MV-4-11 (cell line): ENCODE data around the gene PDZK1IP1.
"Not testable (repeated sequence)": the region's sequence is repeated elsewhere in the genome, so short reads cannot be mapped to it uniquely, and the experiment has no call there.

Experiments used
- DNase-seq: peaks from one replicate; lab custom pipeline; 2025; lab: John Stamatoyannopoulos, UW

Gene PDZK1IP1

GRCh38 chr1:47223921-47224675 is 34.3 kb upstream of the PDZK1IP1 start:
- DNase-seq, result no peak

DNA sequence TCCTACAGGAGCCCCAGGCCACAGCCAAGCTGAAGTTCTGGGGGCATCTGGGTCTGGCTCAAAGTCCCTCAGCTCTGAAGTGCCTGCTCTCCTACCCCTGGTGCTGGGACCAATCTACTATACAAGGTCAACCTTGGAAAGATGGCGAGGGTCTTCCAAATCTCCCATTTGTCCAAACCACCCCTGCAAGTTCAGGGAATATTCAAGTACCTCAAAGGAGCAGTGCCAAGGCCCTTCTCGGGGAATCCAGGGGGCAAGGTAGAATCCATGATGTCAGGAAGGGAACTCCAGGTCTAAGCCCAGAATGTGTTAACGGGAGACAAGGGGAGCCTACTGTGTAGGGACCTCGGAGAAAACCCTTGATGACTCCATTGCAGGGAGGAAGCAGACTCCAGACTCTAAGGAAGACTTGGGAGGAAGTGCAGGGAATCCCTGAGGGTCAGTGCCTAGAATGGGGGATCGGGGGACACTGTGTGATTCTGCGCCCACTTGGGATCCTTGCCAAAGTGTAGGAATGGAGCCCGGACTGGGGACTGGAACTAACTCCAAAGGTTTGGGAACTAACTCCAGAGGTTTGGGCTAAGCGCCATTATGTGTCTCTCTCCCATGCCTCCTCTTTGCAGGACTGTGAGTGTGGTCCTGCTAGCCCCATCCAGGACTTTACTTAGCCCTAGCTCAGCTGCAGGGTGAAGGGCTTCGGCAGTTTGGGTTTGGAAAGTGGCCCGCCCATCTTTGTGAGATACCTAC is 33.5 kb upstream of the PDZK1IP1 start:
- no peak for DNase-seq

DNA sequence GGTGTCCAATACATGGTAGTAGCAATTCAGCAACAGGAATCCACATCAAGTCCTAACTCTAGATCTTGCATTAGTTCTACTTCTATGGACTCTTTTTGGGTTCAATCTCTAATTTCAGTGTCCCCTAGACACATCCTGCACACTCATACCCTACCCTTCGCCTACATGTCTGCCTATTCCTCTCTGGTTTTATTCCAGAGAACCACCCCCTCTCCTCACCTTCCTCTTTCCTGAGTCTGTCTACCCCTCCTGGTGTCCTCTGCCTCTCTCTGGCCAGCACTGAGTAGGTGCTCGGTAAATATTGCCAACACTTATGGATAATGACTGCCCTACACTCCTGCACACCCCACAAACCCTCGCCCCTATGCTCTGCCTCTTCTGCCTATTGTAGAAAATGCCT is 32.6 kb upstream of the PDZK1IP1 start:
- DNase-seq, result no peak

DNA sequence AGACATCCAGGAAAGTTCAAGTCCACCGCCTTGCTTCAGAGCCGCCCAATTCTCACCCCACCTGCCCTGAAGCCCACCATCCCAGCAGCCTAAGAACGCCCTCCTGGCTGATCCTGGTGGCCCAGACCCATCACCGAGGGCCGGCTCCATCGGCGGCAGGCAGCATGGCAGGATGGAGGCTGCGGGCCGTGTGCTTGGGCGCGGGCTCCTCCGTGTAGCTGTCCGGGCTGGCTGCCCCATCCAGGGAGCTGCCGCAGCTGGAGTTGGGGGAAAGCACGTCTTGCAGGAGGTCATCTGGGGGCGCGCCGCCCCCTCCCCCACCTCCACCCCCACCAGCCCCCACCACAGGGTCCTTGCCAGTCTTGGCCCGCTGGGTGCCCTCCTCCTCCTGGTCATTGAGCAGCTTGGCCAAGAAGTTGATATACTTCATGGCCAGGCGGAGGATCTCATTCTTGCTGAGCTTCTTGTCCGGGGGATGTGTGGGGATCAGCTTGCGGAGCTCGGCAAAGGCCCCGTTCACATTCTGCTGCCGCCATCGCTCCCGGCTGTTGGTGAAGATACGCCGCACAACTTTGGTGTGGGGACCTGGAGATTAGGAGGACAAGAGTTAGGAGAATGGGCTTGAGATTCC is 29.9 kb upstream of the PDZK1IP1 start:
- DNase-seq, result no peak

GRCh38 chr1:47219001-47219400 is 29.2 kb upstream of the PDZK1IP1 start:
- no peak for DNase-seq

- no peak for DNase-seq
Observed at GRCh38 chr1:47216278-47217059, 26.6 kb upstream of the PDZK1IP1 start.

DNA sequence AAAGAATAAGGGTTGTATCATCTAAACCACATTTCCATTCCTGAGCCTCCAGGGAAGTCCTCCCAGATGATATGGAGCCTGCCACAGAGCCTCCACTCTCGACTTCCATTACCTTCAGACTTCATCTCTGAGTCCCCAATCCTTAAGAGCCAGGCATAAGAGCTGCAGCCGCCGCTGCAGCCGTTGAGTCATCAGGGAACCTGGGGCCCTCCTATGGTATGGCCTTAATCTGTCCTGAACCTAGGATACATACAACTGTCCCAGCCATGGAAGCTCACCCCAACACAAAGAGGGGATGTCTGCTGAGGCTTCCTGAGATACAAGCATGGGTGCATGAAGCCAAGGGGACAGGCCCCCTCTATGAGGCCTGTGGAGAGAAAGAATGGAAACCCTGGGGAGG is 25.9 kb upstream of the PDZK1IP1 start:
- no peak for DNase-seq

- DNase-seq, result peak; percentile 19
Observed at GRCh38 chr1:47214549-47214948, 24.7 kb upstream of the PDZK1IP1 start.

DNA sequence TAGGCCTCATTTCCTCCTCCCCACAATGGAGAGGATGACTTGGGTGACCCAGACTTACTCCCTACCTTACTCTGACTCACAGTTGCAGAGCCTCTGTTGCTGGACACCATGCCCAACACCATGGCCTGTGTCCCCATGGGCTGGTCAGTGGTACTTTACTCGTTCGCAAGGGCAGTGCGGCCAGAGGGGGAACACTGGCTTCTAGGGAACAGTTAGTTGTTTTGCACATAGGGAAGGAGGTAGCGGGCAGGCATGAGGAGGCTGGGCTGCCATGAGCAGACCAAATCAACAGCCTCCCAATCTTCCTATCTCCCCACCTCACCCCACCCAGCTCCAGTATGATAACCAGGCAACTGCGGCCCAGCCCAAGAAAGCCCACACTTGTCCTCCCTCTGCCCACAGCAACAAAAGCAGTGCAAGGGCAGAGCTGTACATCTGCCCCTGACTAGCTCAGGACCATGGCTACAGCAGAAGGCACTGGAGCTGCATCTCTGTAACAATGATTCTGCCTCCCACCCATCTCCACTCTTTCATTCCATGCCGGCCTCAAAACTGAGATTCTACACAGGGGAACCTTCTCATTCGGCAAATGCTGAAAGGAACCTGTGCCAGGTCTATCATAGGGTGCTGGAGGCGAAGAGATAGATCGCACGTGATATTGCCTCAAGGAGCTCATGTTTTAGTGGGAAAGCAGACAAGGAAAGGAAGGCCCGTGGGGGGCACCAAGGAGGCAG is 23.6 kb upstream of the PDZK1IP1 start:
- no peak for DNase-seq

DNA sequence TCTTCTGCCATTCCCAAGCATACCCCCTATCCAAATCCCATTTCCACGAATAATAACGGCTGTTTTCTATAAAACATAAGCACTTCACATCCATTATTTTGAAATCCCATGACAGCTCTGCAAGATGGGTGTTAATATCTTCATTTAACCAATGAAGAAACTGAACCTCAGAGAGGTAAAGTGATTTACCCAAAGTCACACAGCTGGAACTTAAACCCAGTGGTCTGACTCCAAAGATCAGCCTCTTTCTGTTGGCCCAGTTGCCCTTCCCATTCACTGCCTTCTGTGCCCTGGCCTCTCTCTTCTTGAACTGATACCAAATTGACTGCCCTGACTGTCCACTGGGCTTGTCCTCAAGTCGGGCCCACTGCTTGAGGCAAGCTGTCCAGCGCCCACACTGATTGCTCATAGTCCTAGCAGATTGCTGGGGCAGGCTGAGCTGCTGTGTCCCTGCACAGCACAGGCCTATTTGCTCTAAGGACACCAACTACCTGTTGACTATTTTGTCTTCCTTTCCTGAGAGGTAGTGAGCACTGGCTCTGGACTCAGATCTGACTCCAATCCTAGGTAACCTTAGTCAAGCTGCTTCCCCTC is 22.9 kb upstream of the PDZK1IP1 start:
- DNase-seq, result no peak

GRCh38 chr1:47211796-47212269 is 22.0 kb upstream of the PDZK1IP1 start:
- peak; percentile 81 for DNase-seq

DNA sequence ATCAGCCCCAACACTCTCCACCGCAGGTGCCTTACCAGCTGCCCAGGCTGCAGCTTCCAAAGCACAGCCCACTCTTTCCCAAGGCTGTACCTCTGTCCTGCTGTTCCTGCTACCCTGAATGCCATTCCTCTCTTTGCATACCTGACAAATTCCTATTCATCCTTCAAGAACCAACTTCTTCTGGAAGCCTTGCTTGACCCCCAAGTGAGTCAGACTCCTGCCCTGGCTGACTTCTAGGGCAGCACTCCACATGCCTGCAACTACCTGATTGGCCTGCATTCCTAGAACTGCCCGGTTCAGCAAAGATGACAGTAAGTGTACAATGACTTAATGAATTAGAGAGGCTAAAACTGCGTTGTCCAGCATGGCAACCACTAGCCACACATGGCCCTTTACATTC is 20.8 kb upstream of the PDZK1IP1 start:
- no peak for DNase-seq

GRCh38 chr1:47209725-47210325 is 20.0 kb upstream of the PDZK1IP1 start:
- no peak for DNase-seq

DNA sequence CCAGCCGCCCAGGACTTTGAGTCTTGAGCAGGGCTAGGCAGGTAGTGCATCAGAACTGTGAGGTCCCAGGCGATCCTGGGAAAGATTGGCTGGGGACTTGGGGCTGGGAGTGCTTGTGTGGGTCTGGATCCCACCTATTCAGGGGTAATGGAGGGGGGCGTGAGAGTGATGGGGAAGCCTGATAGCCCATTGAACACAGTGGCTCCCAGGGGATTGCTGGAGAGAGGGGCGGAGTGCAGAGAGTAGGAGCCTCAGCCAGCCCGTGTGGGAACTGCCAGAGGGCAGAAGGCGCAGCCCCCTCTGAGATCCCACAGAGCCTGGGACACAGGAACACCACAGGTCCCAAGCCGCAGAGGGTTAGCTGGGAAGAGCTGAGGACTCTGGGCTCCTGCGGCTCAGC is 19.3 kb upstream of the PDZK1IP1 start:
- no peak for DNase-seq

- no peak for DNase-seq
Observed at GRCh38 chr1:47208374-47208850, 18.6 kb upstream of the PDZK1IP1 start.

- no peak for DNase-seq
Observed at GRCh38 chr1:47207803-47208373, 18.1 kb upstream of the PDZK1IP1 start.

DNA sequence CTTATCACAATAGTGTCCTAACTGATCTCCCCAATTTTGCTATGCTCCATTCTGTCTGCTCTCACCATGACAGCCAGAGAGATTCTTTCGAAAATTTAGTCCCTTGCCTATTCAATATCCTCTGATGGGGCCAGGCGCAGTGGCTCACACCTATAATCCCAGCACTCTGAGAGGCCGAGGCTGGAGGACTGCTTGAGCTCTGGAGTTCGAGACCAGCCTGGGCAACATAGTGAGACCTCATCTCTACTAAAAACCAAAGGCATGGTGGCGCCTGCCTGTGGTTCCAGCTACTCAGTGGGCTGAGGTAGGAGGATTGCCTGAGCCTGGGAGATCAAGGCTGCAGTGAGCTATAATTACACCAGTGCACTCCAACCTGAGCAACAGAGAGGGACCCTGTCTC is 16.1 kb upstream of the PDZK1IP1 start:
- DNase-seq, result no peak

GRCh38 chr1:47203504-47203903 is 13.7 kb upstream of the PDZK1IP1 start:
- DNase-seq, result not testable (repeated sequence)

DNA sequence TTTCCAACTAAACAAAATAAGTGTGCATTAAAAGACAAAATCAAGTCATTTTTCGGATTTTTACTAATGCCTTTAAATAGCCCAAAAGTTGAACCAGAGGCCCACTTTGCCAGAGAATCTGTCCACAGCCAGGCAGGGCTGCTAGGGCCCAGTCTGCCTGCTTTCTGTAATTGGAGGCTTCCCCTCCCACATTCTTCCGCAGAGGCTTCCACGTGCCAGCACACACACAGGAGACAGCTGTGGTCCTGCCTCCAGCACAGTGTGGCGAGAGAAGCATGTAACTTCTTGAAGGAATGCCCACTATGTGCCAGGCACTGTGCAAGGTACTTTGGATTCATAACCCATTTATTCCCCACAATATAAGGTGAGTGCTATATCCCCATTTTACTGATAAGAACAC is 11.3 kb upstream of the PDZK1IP1 start:
- no peak for DNase-seq

DNA sequence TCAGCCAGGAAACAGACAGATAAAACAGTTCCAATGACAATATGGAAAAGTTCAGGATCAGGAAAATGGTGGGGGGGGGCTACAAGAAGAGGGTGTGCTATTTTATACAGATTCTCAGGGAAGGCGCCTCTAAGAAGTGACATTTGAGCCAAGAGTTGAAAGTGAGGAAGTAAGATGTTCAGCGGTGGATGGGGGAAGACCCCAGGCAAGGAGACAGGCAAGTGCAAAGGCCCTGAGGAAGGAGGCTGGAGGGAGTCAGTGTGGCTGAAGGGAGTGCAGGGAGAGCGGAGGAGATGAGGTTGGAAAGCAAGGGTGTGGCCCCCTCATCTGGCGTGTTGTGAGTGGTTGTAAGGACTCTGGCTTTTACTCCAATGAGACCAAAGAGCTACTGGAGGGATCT is 8.4 kb upstream of the PDZK1IP1 start:
- no peak for DNase-seq
